ENCODE measurements around the gene NAP1L4. TPM values are rescaled to one million over a fixed set of nuclear protein-coding genes. Genes with fewer than 3 reads are reported as not detected.

The NAP1L4 gene
- total RNA-seq, 2 experiments from 2014 or later, result 346 to 363 TPM

DNA sequence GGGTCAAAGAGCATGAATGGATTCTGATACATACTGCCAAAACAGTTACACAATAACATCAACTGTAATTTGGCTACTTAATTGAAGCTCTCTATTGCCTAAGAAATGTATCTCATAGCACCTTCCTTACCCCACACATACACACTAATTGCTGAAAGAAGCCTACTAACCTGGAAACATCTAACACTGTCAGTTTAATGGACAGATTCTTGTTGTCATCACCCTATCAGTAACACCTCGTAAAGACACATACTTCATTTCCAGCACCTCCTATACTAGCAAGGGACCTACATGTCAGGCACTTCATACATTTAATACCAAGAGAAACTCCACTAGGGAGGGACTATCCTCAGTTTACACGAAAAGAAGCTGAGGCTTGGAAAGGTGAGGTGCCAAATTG, 9.9 kb downstream of the NAP1L4 start:
- no peaks in the 10 kb centered on the region for H3K27me3 Mint-ChIP-seq
- DNase-seq, result no peak
- peaks cover 25% of the 10 kb centered on the region for H3K36me3 Mint-ChIP-seq
- no peak overlapping the region for H3K27ac Mint-ChIP-seq
- peaks cover 44% of the 10 kb centered on the region for H3K4me1 Mint-ChIP-seq
- ATAC-seq (ENCODE audit: low read depth), result no peak
- no peaks in the 10 kb centered on the region for H3K9me3 Mint-ChIP-seq
- POLR2A ChIA-PET, result interaction anchor here (1.0 to 1.5 kb wide), 2 partner anchors 20 to 24 kb away, joined by 3 read pairs; no protein-coding TSS in a partner anchor
- no peak overlapping the region for H3K4me3 Mint-ChIP-seq

DNA sequence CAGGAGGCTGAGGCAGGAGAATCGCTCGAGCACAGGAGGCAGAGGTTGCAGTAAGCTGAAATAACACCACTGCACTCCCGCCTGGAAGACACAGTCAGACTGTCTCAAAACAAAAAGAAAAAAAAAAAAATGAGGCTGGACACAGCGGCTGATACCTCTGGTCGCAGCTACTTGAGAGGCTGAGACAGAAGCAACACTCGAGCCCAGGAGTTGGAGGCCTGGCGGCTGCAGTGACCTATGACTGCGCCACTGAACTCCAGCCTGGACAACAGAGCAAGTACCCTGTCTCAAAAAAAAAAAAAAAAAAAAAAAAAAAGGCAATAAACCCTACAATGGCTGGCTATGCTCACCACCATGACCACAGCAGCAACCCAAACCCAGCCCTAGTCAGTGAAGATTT, 11.0 kb downstream of the NAP1L4 start:
- no peak for ATAC-seq (ENCODE audit: low read depth)
- peaks cover 30% of the 10 kb centered on the region for H3K36me3 Mint-ChIP-seq

DNA sequence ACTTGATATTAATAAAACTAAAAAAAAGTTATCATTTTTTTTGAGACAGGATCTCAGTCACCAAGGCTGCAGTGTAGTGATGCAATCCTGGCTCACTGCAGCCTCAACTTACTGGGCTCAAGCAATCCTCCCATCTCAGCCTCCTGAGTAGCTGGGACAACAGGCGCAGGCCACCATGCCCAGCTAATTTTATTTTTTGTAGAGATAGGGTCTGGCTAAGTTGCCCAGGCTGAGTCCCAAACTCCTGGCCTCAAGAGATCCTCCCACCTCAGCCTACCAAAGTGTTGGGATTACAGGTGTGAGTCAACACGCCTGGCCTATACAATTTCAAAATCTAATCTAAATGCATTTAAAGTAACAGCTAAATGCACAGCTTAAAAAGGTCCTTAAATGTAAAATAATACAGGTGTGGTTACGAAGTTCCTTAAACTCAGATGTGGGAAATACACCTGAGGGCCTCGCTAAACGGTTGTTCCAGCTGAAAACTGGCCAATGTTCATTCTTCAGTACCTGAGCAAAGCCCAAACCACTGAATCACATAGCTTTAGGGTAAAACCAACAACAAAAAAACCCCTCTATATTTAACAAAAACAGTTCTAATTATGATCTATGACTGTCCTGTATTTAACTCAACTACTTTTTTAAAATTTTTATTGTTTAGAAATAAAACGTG, 11.8 kb downstream of the NAP1L4 start:
- Mint-ChIP-seq H3K4me3 (no peak overlapping the region), H3K36me3 (peaks cover 31% of the 10 kb centered on the region), H3K27me3 (no peaks in the 10 kb centered on the region), H3K9me3 (no peaks in the 10 kb centered on the region), H3K27ac (no peak overlapping the region), H3K4me1 (peaks cover 56% of the 10 kb centered on the region)
- DNase-seq, result no peak
- POLR2A ChIA-PET, result interaction anchor here (1.2 to 1.8 kb wide), 3 partner anchors 10 to 27 kb away, joined by 3 to 9 read pairs (median 7); partner anchors contain the start of gene NAP1L4
- ATAC-seq (ENCODE audit: low read depth), result no peak

More for the DNA sequence above, 11.0 kb downstream of the NAP1L4 start:
- POLR2A ChIA-PET, result interaction anchor here (0.7 to 1.8 kb wide), 4 partner anchors 9 to 536 kb away, joined by 3 to 9 read pairs (median 6); partner anchors contain the start of gene NAP1L4
- Mint-ChIP-seq H3K4me1 (peaks cover 50% of the 10 kb centered on the region), H3K27ac (no peak overlapping the region), H3K27me3 (no peaks in the 10 kb centered on the region), H3K9me3 (no peaks in the 10 kb centered on the region), H3K4me3 (no peak overlapping the region)
- no peak for DNase-seq

DNA sequence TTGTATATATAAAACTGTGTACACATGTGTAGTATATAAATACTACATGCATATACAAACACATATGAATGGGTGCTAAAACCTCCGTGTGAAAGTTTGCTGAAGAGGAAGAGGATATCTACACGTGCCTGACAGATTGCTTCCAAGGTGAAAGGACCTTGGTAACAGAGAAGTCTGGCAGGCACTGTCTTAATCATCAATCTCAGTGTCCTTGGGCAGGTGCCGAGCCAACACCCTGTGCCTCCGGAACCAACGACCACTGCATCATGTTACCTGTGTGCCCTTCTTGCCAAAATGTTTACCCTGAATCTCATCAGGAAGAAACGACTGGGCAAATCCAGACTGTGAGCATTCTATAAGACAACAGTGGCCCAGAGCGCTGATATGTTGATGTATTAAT, 15.0 kb downstream of the NAP1L4 start:
- Mint-ChIP-seq H3K4me3 (no peak overlapping the region), H3K4me1 (peaks cover 40% of the 10 kb centered on the region), H3K36me3 (peaks cover 29% of the 10 kb centered on the region), H3K27ac (no peak overlapping the region), H3K27me3 (no peaks in the 10 kb centered on the region), H3K9me3 (no peaks in the 10 kb centered on the region)
- DNase-seq (no peak), ATAC-seq (ENCODE audit: low read depth) (no peak)
- POLR2A ChIA-PET, result interaction anchor here (2.3 to 2.5 kb wide), 2 partner anchors 13 to 38 kb away, joined by 14 to 22 read pairs; partner anchors contain the start of gene NAP1L4

DNA sequence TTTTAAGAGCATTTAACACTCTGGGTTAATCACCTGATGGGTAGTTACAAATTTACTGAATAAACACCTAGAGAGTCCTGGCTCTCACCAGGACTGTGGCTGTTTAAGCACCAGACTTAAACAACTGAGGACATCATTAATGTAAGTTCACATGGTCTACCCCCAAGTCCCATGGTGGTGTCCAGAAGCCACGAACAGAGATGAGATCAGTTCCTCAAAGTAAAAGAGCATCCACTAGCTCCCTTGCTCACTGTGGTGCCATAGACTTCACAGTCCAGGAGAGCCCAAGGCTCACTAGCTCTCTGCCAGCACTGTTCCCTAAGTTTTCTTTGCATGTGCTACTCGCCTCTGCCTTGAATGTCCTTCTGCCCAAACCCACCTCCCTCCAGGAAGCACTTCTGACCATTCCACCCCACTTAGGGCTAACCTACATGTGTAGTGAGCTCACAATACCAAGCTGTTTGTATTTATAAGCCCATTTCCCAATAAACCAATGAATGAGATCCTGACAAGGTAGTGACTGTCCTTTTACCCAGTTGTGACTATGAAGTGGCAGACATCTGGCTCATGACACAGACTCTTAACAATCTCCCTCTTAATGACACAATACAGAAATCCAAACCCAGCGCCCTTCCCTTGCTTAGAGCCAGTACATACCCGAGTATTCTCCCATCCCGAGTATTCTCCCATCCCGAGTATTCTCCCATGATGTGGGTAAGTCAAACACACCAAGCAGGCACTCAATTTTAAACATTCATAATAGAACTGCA, 15.7 kb downstream of the NAP1L4 start:
- Mint-ChIP-seq H3K36me3 (peaks cover 28% of the 10 kb centered on the region), H3K4me1 (peaks cover 34% of the 10 kb centered on the region), H3K27me3 (no peaks in the 10 kb centered on the region), H3K4me3 (no peak overlapping the region), H3K27ac (peak overlapping the region; percentile 33), H3K9me3 (no peaks in the 10 kb centered on the region)
- ATAC-seq (ENCODE audit: low read depth), result peak; percentile 8
- no peak for DNase-seq
- POLR2A ChIA-PET, result interaction anchor here (0.6 to 2.5 kb wide), 8 partner anchors 10 to 46 kb away, joined by 3 to 22 read pairs (median 6); partner anchors contain the start of gene NAP1L4

DNA sequence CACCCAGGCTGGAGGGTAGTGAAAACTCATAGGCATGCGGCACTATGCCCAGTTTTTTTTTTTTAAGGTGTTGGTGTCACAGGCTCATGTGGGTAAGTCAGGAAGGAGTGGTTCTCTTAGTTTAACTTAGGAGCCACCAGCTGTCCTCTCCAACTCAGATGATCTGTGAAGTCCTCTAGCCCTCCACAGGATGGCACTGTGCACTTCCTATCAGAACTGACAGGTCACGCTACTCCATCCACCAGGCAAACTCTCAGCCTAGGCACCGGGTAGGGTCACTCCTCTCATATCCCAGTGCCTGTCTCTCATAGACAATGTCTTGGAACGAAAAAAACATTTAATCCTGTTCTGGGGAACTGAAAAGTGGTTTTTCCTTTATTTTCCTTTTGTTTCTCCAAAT, 16.5 kb downstream of the NAP1L4 start:
- POLR2A ChIA-PET, result interaction anchor here (0.7 to 2.5 kb wide), 10 partner anchors 11 to 47 kb away, joined by 3 to 22 read pairs (median 6); partner anchors contain the start of gene NAP1L4
- no peak overlapping the region for H3K4me3 Mint-ChIP-seq

DNA sequence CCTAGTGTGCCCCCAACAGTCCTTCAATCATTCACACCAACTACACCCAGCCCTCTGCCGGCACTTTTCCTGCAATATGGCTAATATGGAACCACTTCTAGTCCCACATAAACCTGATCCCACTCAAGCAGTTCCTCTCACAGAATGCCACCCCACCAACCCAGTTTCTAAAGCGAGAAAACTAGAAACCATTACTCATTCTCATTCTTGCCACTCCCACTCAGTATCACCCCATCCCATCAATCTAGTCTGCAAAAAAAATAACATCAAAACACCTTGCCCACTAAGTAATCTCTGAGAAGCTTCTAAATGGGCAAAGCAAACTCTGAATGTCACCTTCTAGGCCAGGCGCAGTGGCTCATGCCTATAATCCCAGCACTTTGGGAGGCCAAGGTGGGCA, 17.9 kb downstream of the NAP1L4 start:
- DNase-seq (no peak), ATAC-seq (ENCODE audit: low read depth) (no peak)
- Mint-ChIP-seq H3K27me3 (no peaks in the 10 kb centered on the region), H3K4me1 (peaks cover 39% of the 10 kb centered on the region), H3K36me3 (peaks cover 40% of the 10 kb centered on the region), H3K4me3 (no peak overlapping the region), H3K27ac (peak overlapping the region; percentile 49), H3K9me3 (no peaks in the 10 kb centered on the region)
- POLR2A ChIA-PET, result interaction anchor here (0.7 to 2.1 kb wide), 3 partner anchors 13 to 46 kb away, joined by 3 to 8 read pairs (median 3); no protein-coding TSS in a partner anchor

More for the DNA sequence above, 16.5 kb downstream of the NAP1L4 start:
- Mint-ChIP-seq H3K4me1 (peaks cover 34% of the 10 kb centered on the region), H3K27me3 (no peaks in the 10 kb centered on the region), H3K9me3 (no peaks in the 10 kb centered on the region), H3K36me3 (peaks cover 31% of the 10 kb centered on the region), H3K27ac (peak overlapping the region; percentile 56)
- DNase-seq (no peak), ATAC-seq (ENCODE audit: low read depth) (peak; percentile 93)

DNA sequence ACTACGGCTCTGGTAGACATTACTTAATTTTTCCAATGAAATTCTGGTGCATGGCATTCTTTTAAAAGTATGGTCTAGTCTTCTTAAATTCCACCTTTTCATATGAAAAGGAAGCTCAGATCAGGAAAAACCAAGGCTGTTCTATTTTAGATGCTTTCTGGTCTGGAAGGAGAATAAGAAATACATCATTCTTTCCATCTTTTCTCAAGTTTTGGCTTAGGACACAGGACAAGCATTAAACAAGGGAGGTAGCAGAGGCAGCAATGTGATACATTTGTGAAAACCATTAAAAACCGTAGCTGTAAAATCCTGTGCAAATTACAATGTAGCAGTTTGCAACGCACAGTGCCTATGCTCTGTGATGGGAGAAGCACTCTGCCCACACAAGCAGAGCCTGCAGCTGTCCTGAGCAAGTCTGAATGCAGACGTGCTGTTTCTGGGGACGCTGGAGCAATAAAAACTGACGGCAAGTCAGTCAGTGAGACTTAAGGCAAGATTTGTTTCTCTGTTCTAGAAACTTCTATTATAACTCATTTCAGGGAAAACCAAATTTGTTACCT, 23.7 kb downstream of the NAP1L4 start:
- POLR2A ChIA-PET, result interaction anchor here (0.9 kb wide), 1 partner anchor 15 kb away, joined by 3 read pairs; no protein-coding TSS in a partner anchor
- no peak overlapping the region for H3K4me3 Mint-ChIP-seq
- no peak overlapping the region for H3K27ac Mint-ChIP-seq
- H3K4me1 Mint-ChIP-seq, result peaks cover 23% of the 10 kb centered on the region
- H3K36me3 Mint-ChIP-seq, result peaks cover 54% of the 10 kb centered on the region
- no peak for DNase-seq
- H3K27me3 Mint-ChIP-seq, result no peaks in the 10 kb centered on the region
- H3K9me3 Mint-ChIP-seq, result no peaks in the 10 kb centered on the region
- ATAC-seq (ENCODE audit: low read depth), result no peak

DNA sequence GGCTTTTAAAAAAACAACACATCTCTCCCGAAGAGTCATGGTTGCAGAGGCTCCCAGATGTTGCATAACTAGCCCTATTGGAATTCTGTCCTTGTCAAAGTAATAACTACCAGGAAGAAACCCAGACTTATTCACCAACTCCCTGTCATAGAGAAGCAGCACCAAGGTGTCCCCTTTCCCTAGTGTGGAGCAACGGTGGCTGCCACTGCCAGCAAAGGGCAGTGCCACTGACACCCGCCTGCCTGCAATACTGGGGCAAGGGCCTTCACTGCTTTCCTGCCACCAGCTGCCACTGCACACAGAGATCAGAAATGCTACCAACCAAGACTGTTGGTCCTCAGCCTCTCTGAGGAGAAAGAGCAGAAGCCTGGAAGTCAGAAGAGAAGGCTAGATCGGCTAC, 27.3 kb downstream of the NAP1L4 start:
- H3K4me3 Mint-ChIP-seq, result no peak overlapping the region
- peaks cover 60% of the 10 kb centered on the region for H3K36me3 Mint-ChIP-seq
- no peak for ATAC-seq (ENCODE audit: low read depth)
- peaks cover 29% of the 10 kb centered on the region for H3K4me1 Mint-ChIP-seq
- POLR2A ChIA-PET, result interaction anchor here (0.5 to 0.7 kb wide), 2 partner anchors 10 to 11 kb away, joined by 3 to 5 read pairs; no protein-coding TSS in a partner anchor
- H3K27me3 Mint-ChIP-seq, result no peaks in the 10 kb centered on the region
- DNase-seq, result no peak
- H3K27ac Mint-ChIP-seq, result no peak overlapping the region
- H3K9me3 Mint-ChIP-seq, result no peaks in the 10 kb centered on the region

DNA sequence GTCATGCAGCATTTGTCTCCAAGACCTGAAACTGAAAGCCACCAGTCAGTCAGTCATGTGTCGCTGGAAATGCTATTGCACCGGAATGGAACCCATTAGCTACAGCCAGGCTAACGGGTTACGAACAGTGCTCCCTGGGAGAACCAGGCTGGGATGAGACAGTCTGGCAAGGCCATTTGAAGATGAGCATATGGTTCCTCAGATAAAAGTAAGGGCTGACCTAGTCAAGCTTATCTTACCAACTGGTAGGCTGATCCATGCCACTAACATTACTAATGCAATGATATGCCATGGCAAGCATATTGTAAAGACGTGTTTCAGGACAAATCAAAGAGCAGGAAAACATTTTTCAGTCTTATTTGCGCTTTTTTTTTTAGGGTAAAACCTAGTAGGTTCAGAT, 28.4 kb downstream of the NAP1L4 start:
- DNase-seq, result no peak
- H3K27ac Mint-ChIP-seq, result no peak overlapping the region
- H3K4me3 Mint-ChIP-seq, result no peak overlapping the region
- no peaks in the 10 kb centered on the region for H3K9me3 Mint-ChIP-seq
- H3K4me1 Mint-ChIP-seq, result peaks cover 32% of the 10 kb centered on the region
- H3K36me3 Mint-ChIP-seq, result peaks cover 61% of the 10 kb centered on the region
- peak; percentile 19 for ATAC-seq (ENCODE audit: low read depth)
- POLR2A ChIA-PET, result interaction anchor here (1.3 kb wide), 1 partner anchor 11 kb away, joined by 3 read pairs; no protein-coding TSS in a partner anchor
- no peaks in the 10 kb centered on the region for H3K27me3 Mint-ChIP-seq

DNA sequence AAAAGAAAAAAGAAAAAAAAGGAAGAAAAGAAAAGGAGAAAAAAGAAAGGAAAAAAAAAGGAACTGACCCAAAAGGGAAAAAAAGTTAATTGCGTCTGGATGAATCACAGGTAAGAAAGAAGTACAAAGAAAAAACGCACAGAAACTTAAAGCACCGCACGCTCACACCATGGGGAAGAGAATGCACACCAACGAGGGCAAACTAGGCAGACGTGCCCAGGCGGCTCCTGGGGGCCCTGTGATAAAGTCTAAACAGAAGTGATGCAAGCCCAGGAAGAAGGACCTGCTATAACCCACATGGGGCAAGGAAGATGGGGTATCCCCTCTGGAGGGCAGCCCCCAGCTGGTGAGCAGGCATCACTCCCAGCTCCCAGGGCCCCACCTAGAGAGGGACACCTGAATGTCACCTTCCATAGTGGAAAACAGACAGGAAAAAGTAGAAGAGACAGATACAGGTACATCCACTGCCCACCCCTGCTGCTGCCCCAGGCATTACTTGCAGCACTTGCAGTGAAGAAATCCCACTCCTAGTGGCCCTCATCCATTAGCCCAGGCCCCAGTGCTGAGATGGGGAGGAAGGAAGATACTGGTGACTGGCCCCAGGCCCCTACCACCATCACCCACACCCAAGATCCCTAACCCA, 28.9 kb downstream of the NAP1L4 start:
- no peak overlapping the region for H3K4me3 Mint-ChIP-seq
- ATAC-seq (ENCODE audit: low read depth) (peak; percentile 16), DNase-seq (no peak)
- peak overlapping the region; percentile 25 for H3K27ac Mint-ChIP-seq
- POLR2A ChIA-PET, result interaction anchor here (1.1 to 1.3 kb wide), 2 partner anchors 12 to 19 kb away, joined by 3 read pairs; no protein-coding TSS in a partner anchor
- H3K4me1 Mint-ChIP-seq, result peaks cover 32% of the 10 kb centered on the region
- no peaks in the 10 kb centered on the region for H3K9me3 Mint-ChIP-seq
- no peaks in the 10 kb centered on the region for H3K27me3 Mint-ChIP-seq
- peaks cover 60% of the 10 kb centered on the region for H3K36me3 Mint-ChIP-seq

DNA sequence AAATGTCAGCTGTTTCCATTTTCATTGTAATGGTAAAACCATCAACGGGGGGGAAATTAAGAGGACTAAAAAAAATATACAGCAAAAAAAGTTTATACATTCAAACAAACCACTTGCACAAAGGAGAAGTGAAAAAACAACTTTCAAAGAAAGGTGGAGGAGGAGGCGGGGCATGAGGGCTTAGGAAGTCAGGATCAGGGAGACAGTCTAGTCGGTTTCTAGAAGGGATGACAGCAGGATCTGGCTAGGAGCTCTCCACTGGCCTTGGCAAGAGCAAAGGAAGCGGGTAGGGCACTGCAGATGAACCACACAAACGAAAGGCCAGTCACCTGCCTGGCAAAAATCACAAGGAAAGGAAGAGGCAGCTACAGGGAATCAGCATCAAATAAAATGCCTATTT, 31.0 kb downstream of the NAP1L4 start:
- H3K27ac Mint-ChIP-seq, result peak overlapping the region; percentile 51
- no peaks in the 10 kb centered on the region for H3K27me3 Mint-ChIP-seq
- DNase-seq, result no peak
- no peak for ATAC-seq (ENCODE audit: low read depth)
- H3K36me3 Mint-ChIP-seq, result peaks cover 50% of the 10 kb centered on the region
- H3K9me3 Mint-ChIP-seq, result no peaks in the 10 kb centered on the region
- H3K4me3 Mint-ChIP-seq, result no peak overlapping the region
- POLR2A ChIA-PET, result interaction anchor here (1.4 to 1.6 kb wide), 2 partner anchors 13 to 14 kb away, joined by 3 to 10 read pairs; no protein-coding TSS in a partner anchor
- peaks cover 33% of the 10 kb centered on the region for H3K4me1 Mint-ChIP-seq

Measured in activated naive CD8-positive, alpha-beta T cell treated with anti-CD3 and anti-CD28 coated beads, Interleukin-2, amount 10 ng/mL, durations not matched to agents 7 days and 5 days (primary cell).